Large intestine (tissue), 3 donors: ENCODE results near the gene GPR22. TPM values are rescaled to one million over a fixed set of nuclear protein-coding genes. Genes with fewer than 3 reads are reported as not detected.

Source experiments
- DNase-seq, 2 donors: peaks; one replicate each; pipeline versions ENCODE4 v3.0.0 to v3.0.0-alpha.2; 2013
- H3K27ac ChIP-seq: one replicate; pipeline ENCODE4 v1.5.1; 2013; ENCODE audit warnings: low read length
- H3K27me3 ChIP-seq: 2 replicates; pipeline ENCODE4 v1.6.1; 2013; ENCODE audit warnings: low read length; ENCODE audit not compliant: control insufficient read depth, insufficient read depth
- H3K36me3 ChIP-seq: 2 replicates; pipeline ENCODE4 v1.6.1; 2013; ENCODE audit warnings: low read length; ENCODE audit not compliant: control insufficient read depth, insufficient read depth
- H3K4me1 ChIP-seq: one replicate; pipeline ENCODE4 v1.6.1; 2013; ENCODE audit warnings: low read length; ENCODE audit not compliant: control insufficient read depth, insufficient read depth
- H3K4me3 ChIP-seq: one replicate; pipeline ENCODE4 v1.5.1; 2013; ENCODE audit warnings: low read length
- H3K9me3 ChIP-seq: one replicate; pipeline ENCODE4 v1.6.1; 2013; ENCODE audit warnings: mild to moderate bottlenecking, low read depth, low read length, moderate library complexity; ENCODE audit not compliant: control insufficient read depth
- WGBS: methylation state at CpG from one replicate; pipeline ENCODE4 v1.1.5; 2013; ENCODE audit warnings: low lambda C conversion rate; ENCODE audit not compliant: insufficient coverage; 5-methylcytosine and 5-hydroxymethylcytosine counted together
- polyA plus RNA-seq: library from polyadenylated mRNA; unstranded; fragments of 120-200 nt; gene quantifications from one replicate; pipeline ENCODE4 v1.2.1, GENCODE V29; 2013

GPR22 gene
- polyA plus RNA-seq, 1 donor: 2.5 TPM

- H3K36me3 ChIP-seq: no peaks in the 10 kb centered on the region
- no peak overlapping the region for H3K27ac ChIP-seq
- H3K9me3 ChIP-seq: no peaks in the 10 kb centered on the region
- H3K27me3 ChIP-seq: no peaks in the 10 kb centered on the region
- no peak for DNase-seq
- H3K4me3 ChIP-seq: no peak overlapping the region
- 46% methylated on average over 2 of the region's 5 CpGs for WGBS
- H3K4me1 ChIP-seq: no peaks in the 10 kb centered on the region
Measured at GRCh38 chr7:107474104-107474521, 4.3 kb downstream of the GPR22 start.

GRCh38 chr7:107479303-107479702, 9.4 kb downstream of the GPR22 start:
- 100% methylated on average over 1 of the region's 2 CpGs for WGBS
- H3K27ac ChIP-seq: no peak overlapping the region
- H3K9me3 ChIP-seq: no peaks in the 10 kb centered on the region
- no peak overlapping the region for H3K4me3 ChIP-seq
- DNase-seq: no peak
- no peaks in the 10 kb centered on the region for H3K4me1 ChIP-seq
- H3K36me3 ChIP-seq: no peaks in the 10 kb centered on the region
- no peaks in the 10 kb centered on the region for H3K27me3 ChIP-seq

GRCh38 chr7:107480932-107481331, 11.1 kb downstream of the GPR22 start:
- no peak for DNase-seq
- Histone ChIP-seq H3K27me3 (no peaks in the 10 kb centered on the region), H3K4me3 (no peak overlapping the region), H3K27ac (no peak overlapping the region), H3K4me1 (no peaks in the 10 kb centered on the region), H3K9me3 (no peaks in the 10 kb centered on the region), H3K36me3 (no peaks in the 10 kb centered on the region)
- WGBS: 100% methylated on average over 1 of the region's 3 CpGs

- Histone ChIP-seq H3K27me3 (no peaks in the 10 kb centered on the region), H3K27ac (no peak overlapping the region), H3K36me3 (no peaks in the 10 kb centered on the region), H3K4me1 (no peaks in the 10 kb centered on the region), H3K9me3 (no peaks in the 10 kb centered on the region), H3K4me3 (no peak overlapping the region)
- no peak for DNase-seq
- WGBS: 100% methylated on average over 1 of the region's 1 CpG
Measured at GRCh38 chr7:107482571-107482970, 12.7 kb downstream of the GPR22 start.

GRCh38 chr7:107486041-107486440, 16.2 kb downstream of the GPR22 start:
- Histone ChIP-seq H3K9me3 (no peaks in the 10 kb centered on the region), H3K4me1 (no peaks in the 10 kb centered on the region), H3K4me3 (no peak overlapping the region), H3K36me3 (no peaks in the 10 kb centered on the region), H3K27ac (no peak overlapping the region), H3K27me3 (no peaks in the 10 kb centered on the region)
- 94% methylated on average over 3 of the region's 3 CpGs for WGBS
- DNase-seq: no peak

- Histone ChIP-seq H3K27me3 (no peaks in the 10 kb centered on the region), H3K4me3 (no peak overlapping the region), H3K36me3 (no peaks in the 10 kb centered on the region), H3K4me1 (no peaks in the 10 kb centered on the region), H3K27ac (no peak overlapping the region), H3K9me3 (no peaks in the 10 kb centered on the region)
- WGBS: 100% methylated on average over 2 of the region's 2 CpGs
- no peak for DNase-seq
Measured at GRCh38 chr7:107492875-107493274, 23.0 kb downstream of the GPR22 start.

- Histone ChIP-seq H3K9me3 (no peaks in the 10 kb centered on the region), H3K36me3 (no peaks in the 10 kb centered on the region), H3K4me3 (no peak overlapping the region), H3K27me3 (no peaks in the 10 kb centered on the region), H3K4me1 (no peaks in the 10 kb centered on the region), H3K27ac (no peak overlapping the region)
- 100% methylated on average over 1 of the region's 3 CpGs for WGBS
- DNase-seq: no peak
Measured at GRCh38 chr7:107494315-107494751, 24.5 kb downstream of the GPR22 start.

- H3K27ac ChIP-seq: no peak overlapping the region
- H3K9me3 ChIP-seq: no peaks in the 10 kb centered on the region
- H3K36me3 ChIP-seq: no peaks in the 10 kb centered on the region
- DNase-seq: no peak
- no peak overlapping the region for H3K4me3 ChIP-seq
- no peaks in the 10 kb centered on the region for H3K27me3 ChIP-seq
- H3K4me1 ChIP-seq: no peaks in the 10 kb centered on the region
- 100% methylated on average over 2 of the region's 6 CpGs for WGBS
Measured at GRCh38 chr7:107494884-107495283, 25.0 kb downstream of the GPR22 start.

GRCh38 chr7:107495516-107495915, 25.7 kb downstream of the GPR22 start:
- H3K36me3 ChIP-seq: no peaks in the 10 kb centered on the region
- no peak overlapping the region for H3K4me3 ChIP-seq
- H3K27ac ChIP-seq: no peak overlapping the region
- no peak for DNase-seq
- H3K4me1 ChIP-seq: no peaks in the 10 kb centered on the region
- H3K27me3 ChIP-seq: no peaks in the 10 kb centered on the region
- H3K9me3 ChIP-seq: no peaks in the 10 kb centered on the region

GRCh38 chr7:107499731-107500130, 29.9 kb downstream of the GPR22 start:
- DNase-seq: no peak
- H3K4me1 ChIP-seq: no peaks in the 10 kb centered on the region
- WGBS: 100% methylated on average over 1 of the region's 4 CpGs
- no peaks in the 10 kb centered on the region for H3K27me3 ChIP-seq
- H3K36me3 ChIP-seq: no peaks in the 10 kb centered on the region
- no peak overlapping the region for H3K4me3 ChIP-seq
- no peak overlapping the region for H3K27ac ChIP-seq
- H3K9me3 ChIP-seq: no peaks in the 10 kb centered on the region

GRCh38 chr7:107501593-107501992, 31.7 kb downstream of the GPR22 start:
- WGBS: no CpG with 5 or more reads among the region's 1 CpG
- no peaks in the 10 kb centered on the region for H3K9me3 ChIP-seq
- no peak for DNase-seq
- H3K4me3 ChIP-seq: no peak overlapping the region
- H3K27ac ChIP-seq: no peak overlapping the region
- H3K27me3 ChIP-seq: no peaks in the 10 kb centered on the region
- peaks cover 7% of the 10 kb centered on the region for H3K4me1 ChIP-seq
- H3K36me3 ChIP-seq: peaks cover 6% of the 10 kb centered on the region
